ENCODE measurements around the gene MED12L. TPM values are rescaled to one million over a fixed set of nuclear protein-coding genes. Genes with fewer than 3 reads are reported as not detected.
A peak's percentile ranks its signal among the peaks of the same experiment; 100 is the strongest.

MED12L gene
- total and polyA plus RNA-seq, 12 donors = 0.03 to 4.5 (median 0.71) TPM

DNA sequence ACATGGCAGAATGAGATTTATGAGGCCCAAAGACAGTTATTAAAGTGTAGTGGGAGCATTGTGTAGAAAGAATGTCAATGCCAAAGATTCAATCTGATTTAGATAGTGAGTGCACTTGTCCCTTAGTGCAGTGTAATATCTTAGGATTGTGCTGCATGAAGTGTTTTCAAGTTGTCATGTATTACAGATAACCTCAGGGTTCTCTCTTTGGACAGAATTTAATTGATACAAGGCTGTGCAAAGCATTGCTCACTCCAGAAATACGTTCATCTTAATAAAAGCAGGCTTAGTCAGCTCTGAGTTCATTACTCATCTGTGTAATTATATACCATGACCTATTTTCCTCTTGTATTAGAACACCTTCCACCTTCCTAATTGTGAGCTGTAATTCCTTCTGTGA, 133.6 kb downstream of the MED12L start:
- H3K27ac ChIP-seq = peak overlapping the region in 1 of 10 donors; percentile 21
- TF ChIP-seq CTCF (IDR thresholded peaks at IDR 0.05) = no peak

DNA sequence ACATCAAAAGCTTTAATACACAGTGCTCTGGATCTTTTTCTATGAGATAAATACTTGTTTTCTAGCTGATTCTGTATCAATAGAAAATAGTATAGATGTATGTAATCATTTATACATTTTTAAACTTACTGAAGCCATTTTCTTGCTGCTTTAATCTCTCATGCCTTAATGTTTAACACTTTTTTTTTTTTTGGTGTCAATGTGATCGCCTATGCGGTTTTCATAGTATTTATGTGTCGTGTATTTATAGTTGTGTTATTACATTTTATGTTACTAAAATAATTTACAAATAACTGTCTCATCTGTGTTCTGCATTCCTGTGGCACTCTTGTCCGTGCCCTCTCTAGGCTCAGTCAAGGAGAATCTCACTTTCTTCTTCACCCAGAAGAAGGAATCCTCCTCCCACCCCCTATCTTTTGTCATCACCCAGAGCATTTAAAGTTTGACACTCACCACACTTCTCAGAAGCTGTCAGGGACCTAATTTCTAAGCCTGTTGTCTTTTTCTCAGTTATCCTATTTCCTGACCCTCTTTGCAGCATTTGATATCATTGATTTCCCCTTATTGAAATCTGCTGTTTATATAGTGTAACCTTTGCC, 138.9 kb downstream of the MED12L start:
- H3K9me3 ChIP-seq = peaks cover 0 to 3% (median 0%) of the 10 kb centered on the region in 11 donors
- H3K27me3 ChIP-seq = no peaks in the 10 kb centered on the region
- WGBS, 2 donors = 86 to 88% methylated on average over 4 of the region's 4 CpGs
- no peak for TF ChIP-seq CTCF (IDR thresholded peaks at IDR 0.05)
- DNase-seq = no peak
- ATAC-seq = no peak
- peaks cover 0 to 35% (median 19%) of the 10 kb centered on the region in 9 donors for H3K4me1 ChIP-seq
- no peaks in the 10 kb centered on the region for H3K36me3 ChIP-seq
- intact Hi-C loops (cut with DNase I) = loop anchor here in 1 of 10 donors (10.0 kb wide), 1 partner anchor 610 kb away; no protein-coding TSS in a partner anchor
- no peak overlapping the region for H3K27ac ChIP-seq
- H3K4me3 ChIP-seq = no peak overlapping the region

More for the DNA sequence above, 133.6 kb downstream of the MED12L start:
- WGBS, 2 donors = 46 to 47% methylated on average over 1 of the region's 1 CpG
- DNase-seq = no peak
- intact Hi-C loops (cut with DNase I) = no loop called here
- peak in 5 of 8 donors; percentile 24 to 80 (median 68) for ATAC-seq
- Histone ChIP-seq H3K9me3 (peaks cover 0 to 3% (median 0%) of the 10 kb centered on the region in 11 donors), H3K4me3 (no peak overlapping the region), H3K36me3 (no peaks in the 10 kb centered on the region), H3K27me3 (no peaks in the 10 kb centered on the region), H3K4me1 (peaks cover 0 to 42% (median 14%) of the 10 kb centered on the region in 9 donors)

- H3K4me1 ChIP-seq = peaks cover 0 to 44% (median 19%) of the 10 kb centered on the region in 9 donors
- intact Hi-C loops (cut with DNase I) = loop anchor here in 5 of 10 donors (5.0 to 10.0 kb wide), 6 partner anchors 42 to 692 kb away; no protein-coding TSS in a partner anchor
- peak overlapping the region in 1 of 10 donors; percentile 35 for H3K27ac ChIP-seq
- H3K4me3 ChIP-seq = no peak overlapping the region
- no peaks in the 10 kb centered on the region for H3K27me3 ChIP-seq
- 66 to 76% methylated on average over 9 of the region's 9 CpGs for WGBS, 2 donors
- no peak for DNase-seq
- no peak for TF ChIP-seq CTCF (IDR thresholded peaks at IDR 0.05)
- ATAC-seq = no peak
- peaks cover 0 to 3% (median 0%) of the 10 kb centered on the region in 11 donors for H3K9me3 ChIP-seq
- no peaks in the 10 kb centered on the region for H3K36me3 ChIP-seq
These were observed 139.8 kb downstream of the MED12L start for GRCh38 chr3:151225040-151225975.

DNA sequence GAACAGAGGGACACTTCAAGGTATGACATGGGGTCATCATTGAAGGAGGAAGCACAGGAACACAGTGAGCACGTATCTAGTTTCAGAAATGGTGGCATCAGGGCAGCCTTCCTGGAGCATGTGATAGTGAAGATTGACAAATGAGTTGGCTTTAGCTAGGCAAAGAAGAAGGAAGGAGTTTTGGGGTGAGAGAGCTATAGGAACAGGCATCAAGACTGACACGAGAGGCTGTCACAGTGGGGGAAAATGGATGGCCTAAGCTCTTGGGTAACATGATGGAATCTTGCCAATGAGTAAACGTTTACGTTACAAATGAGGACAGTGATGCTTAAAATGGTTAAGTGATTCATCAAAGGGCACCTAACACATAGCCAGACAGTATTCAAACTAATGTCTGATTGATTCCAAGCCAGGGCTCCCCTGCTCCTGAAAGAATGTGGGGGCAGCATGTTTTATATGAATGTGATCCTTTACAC, 140.7 kb downstream of the MED12L start:
- DNase-seq (no peak), ATAC-seq (no peak)
- Histone ChIP-seq H3K4me3 (no peak overlapping the region), H3K4me1 (peaks cover 0 to 49% (median 19%) of the 10 kb centered on the region in 9 donors), H3K36me3 (no peaks in the 10 kb centered on the region), H3K9me3 (peaks cover 0 to 3% (median 0%) of the 10 kb centered on the region in 11 donors), H3K27me3 (no peaks in the 10 kb centered on the region), H3K27ac (peak overlapping the region in 1 of 10 donors; percentile 35)
- no peak for TF ChIP-seq CTCF (IDR thresholded peaks at IDR 0.05)
- WGBS, 2 donors = 66 to 68% methylated on average over 4 of the region's 4 CpGs
- intact Hi-C loops (cut with DNase I) = loop anchor here in 6 of 10 donors (2.0 to 10.0 kb wide), 7 partner anchors 41 to 691 kb away; no protein-coding TSS in a partner anchor

Data from heart right ventricle (tissue), 16 donors.